IMR-90 (cell line): ENCODE measurements around the gene DENND2C. TPM values are rescaled to one million over a fixed set of nuclear protein-coding genes. Genes with fewer than 3 reads are reported as not detected.

Source experiments
- ATAC-seq: fragments of 200-7000 bp; cut with Tn5 transposase; 2 replicates; pipeline ENCODE4 v1.9.1; 2020; ENCODE audit warnings: low read depth, mild to moderate bottlenecking, moderate library complexity
- BruUV-seq: library from RNA; stranded (reverse); fragments of 400-500 nt; replicated peaks from 2 replicates; lab custom pipeline; 2021; lab: Mats Ljungman, UMichigan
- CTCF ChIA-PET: fragments of 300-600 bp; formaldehyde crosslinking; extraction: SDS; loops from one replicate; lab custom pipeline; 2021; ENCODE audit warnings: antibody characterized with exemption; lab: Yijun Ruan, JAX
- POLR2A ChIA-PET: fragments of 300-600 bp; sonication (Branson Sonifier 250); formaldehyde crosslinking; loops from one replicate; lab custom pipeline; 2022; ENCODE audit warnings: antibody characterized with exemption; ENCODE audit not compliant: unreplicated experiment; lab: Charles Lee
- DNase-seq: peaks from one replicate; pipeline ENCODE4 v3.0.0; 2013
- H2AFZ ChIP-seq: replicated peaks from 2 replicates; pipeline ENCODE3; 2013; ENCODE audit warnings: low read length, mild to moderate bottlenecking; ENCODE audit not compliant: poor library complexity
- H2AK5ac ChIP-seq: 2 replicates; pipeline ENCODE4 v1.6.1; 2013; ENCODE audit warnings: low read depth, low read length, inconsistent platforms
- H2AK9ac ChIP-seq: replicated peaks from 2 replicates; pipeline ENCODE3; 2013; ENCODE audit warnings: mild to moderate bottlenecking, low read depth, low read length, moderate library complexity; ENCODE audit not compliant: poor library complexity
- H2BK120ac ChIP-seq: 2 replicates; pipeline ENCODE4 v1.6.1; 2013; ENCODE audit warnings: low read depth, low read length, inconsistent platforms
- H2BK15ac ChIP-seq: 3 replicates; pipeline ENCODE4 v1.6.1; 2013; ENCODE audit warnings: low read depth, low read length, inconsistent platforms
- H2BK20ac ChIP-seq: 2 replicates; pipeline ENCODE4 v1.6.1; 2013; ENCODE audit warnings: low read depth, mild to moderate bottlenecking, inconsistent platforms, low read length, moderate library complexity
- H2BK5ac ChIP-seq: 2 replicates; pipeline ENCODE4 v1.6.1; 2013; ENCODE audit warnings: mild to moderate bottlenecking, low read depth, low read length, inconsistent platforms; ENCODE audit not compliant: poor library complexity, severe bottlenecking
- H3K14ac ChIP-seq: replicated peaks from 2 replicates; pipeline ENCODE4 v1.6.1; 2013; ENCODE audit warnings: low read depth, low read length, inconsistent platforms
- H3K18ac ChIP-seq: 2 replicates; pipeline ENCODE4 v1.6.1; 2013; ENCODE audit warnings: low read depth, low read length, control low read depth
- H3K23ac ChIP-seq: 2 replicates; pipeline ENCODE4 v1.6.1; 2013; ENCODE audit warnings: low read depth, low read length, inconsistent platforms
- H3K27ac ChIP-seq: 2 replicates; pipeline ENCODE4 v1.5.1; 2013; ENCODE audit warnings: mild to moderate bottlenecking, control low read depth, low read length; ENCODE audit not compliant: insufficient read depth
- H3K27me3 ChIP-seq: 2 replicates; pipeline ENCODE4 v1.6.1; 2013; ENCODE audit warnings: low read length; ENCODE audit not compliant: control insufficient read depth, insufficient read depth
- H3K36me3 ChIP-seq: 2 replicates; pipeline ENCODE4 v1.6.1; 2013; ENCODE audit warnings: low read length, mixed read lengths; ENCODE audit not compliant: control insufficient read depth, insufficient read depth
- H3K4ac ChIP-seq: 2 replicates; pipeline ENCODE4 v1.6.1; 2013; ENCODE audit warnings: low read depth, low read length, inconsistent platforms
- H3K4me1 ChIP-seq: 2 replicates; pipeline ENCODE4 v1.6.1; 2013; ENCODE audit warnings: low read length, mixed read lengths; ENCODE audit not compliant: control insufficient read depth, insufficient read depth
- H3K4me2 ChIP-seq: 2 replicates; pipeline ENCODE4 v1.6.1; 2013; ENCODE audit warnings: low read depth, mild to moderate bottlenecking, control low read depth, low read length, moderate library complexity
- H3K4me3 ChIP-seq: 2 replicates; pipeline ENCODE4 v1.5.1; 2013; ENCODE audit warnings: low read depth, mild to moderate bottlenecking, control low read depth, low read length, moderate library complexity; ENCODE audit not compliant: insufficient read depth
- H3K56ac ChIP-seq: 2 replicates; pipeline ENCODE4 v1.6.1; 2013; ENCODE audit warnings: low read length, inconsistent platforms; ENCODE audit not compliant: insufficient read depth; ENCODE audit errors: extremely low read depth
- H3K79me1 ChIP-seq, 2 experiments: 2 replicates each; pipeline ENCODE4 v1.6.1; 2013; ENCODE audit warnings: low read length in 2 of 2, inconsistent platforms in 1 of 2, low read depth in 1 of 2
- H3K9ac ChIP-seq: 2 replicates; pipeline ENCODE4 v1.6.1; 2013; ENCODE audit warnings: low read depth, low read length, control low read depth
- H3K9me1 ChIP-seq: 2 replicates; pipeline ENCODE4 v1.6.1; 2013; ENCODE audit warnings: low read length, inconsistent platforms; ENCODE audit not compliant: insufficient read depth
- H3K9me3 ChIP-seq: 2 replicates; pipeline ENCODE4 v1.6.1; 2013; ENCODE audit warnings: low read length; ENCODE audit not compliant: control insufficient read depth, insufficient read depth
- H4K20me1 ChIP-seq: 2 replicates; pipeline ENCODE4 v1.6.1; 2013; ENCODE audit warnings: low read length, inconsistent platforms; ENCODE audit not compliant: insufficient read depth
- H4K5ac ChIP-seq: 2 replicates; pipeline ENCODE4 v1.6.1; 2013; ENCODE audit warnings: mild to moderate bottlenecking, low read depth, low read length, control low read depth
- H4K8ac ChIP-seq, 2 experiments: 2 replicates each; pipeline ENCODE4 v1.6.1; 2013; ENCODE audit warnings: low read depth in 2 of 2, low read length in 2 of 2, control low read depth in 1 of 2, inconsistent platforms in 1 of 2
- H4K91ac ChIP-seq: 2 replicates; pipeline ENCODE4 v1.6.1; 2013; ENCODE audit warnings: low read depth, low read length, inconsistent platforms; ENCODE audit not compliant: insufficient read depth
- BHLHE40 ChIP-seq: fragments of 150-350 bp; IDR thresholded peaks from 2 replicates; pipeline ENCODE4 v1.6.1; 2016; ENCODE audit warnings: mild to moderate bottlenecking, low read depth, low read length
- CHD1 ChIP-seq: IDR thresholded peaks from 2 replicates; pipeline ENCODE4 v1.6.1; 2012; ENCODE audit warnings: low read depth, low read length, improper control_type of control experiment
- FOS ChIP-seq: fragments of 150-350 bp; IDR thresholded peaks from 2 replicates; pipeline ENCODE4 v1.6.1; 2016; ENCODE audit warnings: low read depth, low read length
- MAFK ChIP-seq: IDR thresholded peaks from 2 replicates; pipeline ENCODE4 v1.6.1; 2012; ENCODE audit warnings: low read depth, low read length, improper control_type of control experiment
- MAZ ChIP-seq: IDR thresholded peaks from 2 replicates; pipeline ENCODE4 v1.6.1; 2012; ENCODE audit warnings: low read depth, mild to moderate bottlenecking, low read length, improper control_type of control experiment, moderate library complexity, borderline replicate concordance
- MXI1 ChIP-seq: IDR thresholded peaks from 2 replicates; pipeline ENCODE4 v1.6.1; 2012; ENCODE audit warnings: low read depth, mild to moderate bottlenecking, low read length, moderate library complexity, borderline replicate concordance
- POLR2A ChIP-seq: IDR thresholded peaks from 2 replicates; pipeline ENCODE4 v1.6.1; 2012; ENCODE audit warnings: mild to moderate bottlenecking, low read depth, low read length
- RAD21 ChIP-seq: IDR thresholded peaks from 2 replicates; pipeline ENCODE4 v1.6.1; 2012; ENCODE audit warnings: low read length, improper control_type of control experiment
- RCOR1 ChIP-seq: IDR thresholded peaks from 2 replicates; pipeline ENCODE4 v1.6.1; 2012; ENCODE audit warnings: mild to moderate bottlenecking, low read length, improper control_type of control experiment; ENCODE audit not compliant: insufficient replicate concordance
- RFX5 ChIP-seq: IDR thresholded peaks from 2 replicates; pipeline ENCODE4 v1.8.0; 2012; ENCODE audit warnings: low read depth, mild to moderate bottlenecking, low read length, moderate library complexity
- WGBS, 2 experiments: methylation state at CpG; one replicate each; pipeline versions ENCODE4 v1.1.5 to v1.1.7; 2013; ENCODE audit warnings: missing lambda C conversion rate in 2 of 2; ENCODE audit not compliant: insufficient read length in 1 of 2; ENCODE audit errors: extremely low coverage in 2 of 2; 5-methylcytosine and 5-hydroxymethylcytosine counted together
- dilution Hi-C: fragments of 300-500 bp; cut with HindIII; formaldehyde crosslinking; loops from one replicate; pipeline ENCODE4 v1.14.3; 2018; ENCODE audit warnings: low sequenced_read_pairs; ENCODE audit not compliant: unreplicated experiment
- in situ Hi-C: fragments of 300-500 bp; cut with MboI; formaldehyde crosslinking; loops from 3 replicates; pipeline ENCODE4 v1.14.3; 2019; ENCODE audit warnings: low sequenced_read_pairs, inconsistent platforms, mixed read lengths
- intact Hi-C: fragments of 100-400 bp; cut with micrococcal nuclease; formaldehyde crosslinking; loops from 2 replicates; pipeline ENCODE4 v1.10.0; 2022
- polyA plus RNA-seq, 3 experiments: library from polyadenylated mRNA; depleted of rRNA; stranded (reverse); fragments of >200 nt; gene quantifications; 2 replicates each; pipeline ENCODE4 v1.2.3, GENCODE V29; 2012; ENCODE audit warnings: low replicate concordance in 1 of 3
- total RNA-seq: library from RNA; depleted of rRNA; stranded (reverse); fragments of >200 nt; gene quantifications from 2 replicates; pipeline ENCODE4 v1.2.3, GENCODE V29; 2012
- TF ChIP-seq, protein P1 (sequence below): fragments of 150-350 bp; IDR thresholded peaks from 2 replicates; pipeline ENCODE4 v1.6.1; 2017; ENCODE audit warnings: mild to moderate bottlenecking, antibody characterized with exemption, low read length, low read depth
- TF ChIP-seq, protein P2 (sequence below): conservative IDR thresholded peaks from 2 replicates; pipeline ENCODE4 v1.5.1; 2012; ENCODE audit warnings: mild to moderate bottlenecking, low read depth, low read length, improper control_type of control experiment
- TF ChIP-seq, protein P3 (sequence below): fragments of 150-350 bp; IDR thresholded peaks from 2 replicates; pipeline ENCODE4 v1.6.1; 2016; ENCODE audit warnings: low read depth, mild to moderate bottlenecking, low read length, moderate library complexity, borderline replicate concordance

The DENND2C gene
- total and polyA plus RNA-seq, 2 of the 4 experiments (the other 2 are of a cell fraction): 0.58 to 2.2 TPM

DNA sequence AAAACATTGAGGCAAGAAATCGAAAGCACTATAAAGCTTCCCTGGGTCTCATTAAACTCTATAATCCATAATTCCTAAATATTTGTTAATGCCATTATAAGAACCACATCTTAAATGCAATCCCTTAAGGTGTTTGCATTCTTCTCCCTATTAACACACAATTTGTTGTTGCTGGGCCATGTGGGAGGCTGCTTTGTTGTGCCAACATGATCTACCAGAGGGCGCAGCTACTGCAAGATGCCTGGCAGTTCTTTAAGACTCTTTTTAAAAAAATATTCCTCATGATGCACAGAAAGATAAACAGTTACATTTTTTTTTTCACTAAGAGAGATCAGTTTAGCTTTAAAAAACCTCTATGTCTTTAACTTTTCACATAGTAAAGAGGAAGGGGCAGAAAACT, 49.4 kb downstream of the DENND2C start:
- H2AFZ ChIP-seq: no peak overlapping the region
- H3K23ac ChIP-seq: no peak overlapping the region
- no peak overlapping the region for H3K4ac ChIP-seq
- no peaks in the 10 kb centered on the region for H3K79me1 ChIP-seq
- no TSS peak for BruUV-seq
- H3K9me1 ChIP-seq: no peaks in the 10 kb centered on the region
- H2BK5ac ChIP-seq: no peak overlapping the region
- no peak overlapping the region for H2AK9ac ChIP-seq
- H3K36me3 ChIP-seq: no peaks in the 10 kb centered on the region
- no peaks in the 10 kb centered on the region for H3K4me1 ChIP-seq
- no peak overlapping the region for H4K5ac ChIP-seq
- DNase-seq (no peak), ATAC-seq (no peak)
- H4K91ac ChIP-seq: no peak overlapping the region
- no peak overlapping the region for H3K27ac ChIP-seq
- no peak overlapping the region for H3K4me3 ChIP-seq
- H2BK15ac ChIP-seq: no peak overlapping the region
- CTCF ChIA-PET: interaction anchor here (0.6 kb wide), 2 partner anchors 50 to 181 kb away, joined by 3 to 4 read pairs; no protein-coding TSS in a partner anchor
- H3K9ac ChIP-seq: no peak overlapping the region
- H2BK120ac ChIP-seq: no peak overlapping the region
- no peak overlapping the region for H2BK20ac ChIP-seq
- no peak overlapping the region for H3K56ac ChIP-seq
- POLR2A ChIA-PET: no interaction called here
- no peaks in the 10 kb centered on the region for H3K27me3 ChIP-seq
- intact Hi-C loops: loop anchor here (5.0 kb wide), 1 partner anchor 33 kb away; no protein-coding TSS in a partner anchor
- no peak overlapping the region for H3K14ac ChIP-seq
- no peak overlapping the region for H4K8ac ChIP-seq
- H3K18ac ChIP-seq: no peak overlapping the region
- H4K20me1 ChIP-seq: no peaks in the 10 kb centered on the region
- dilution Hi-C loops: no loop called here
- WGBS, 2 experiments: 100% methylated on average over 1 of the region's 2 CpGs; no CpG with 5 or more reads in 1 of the 2 experiments
- H2AK5ac ChIP-seq: no peak overlapping the region
- TF ChIP-seq, protein P1, sequence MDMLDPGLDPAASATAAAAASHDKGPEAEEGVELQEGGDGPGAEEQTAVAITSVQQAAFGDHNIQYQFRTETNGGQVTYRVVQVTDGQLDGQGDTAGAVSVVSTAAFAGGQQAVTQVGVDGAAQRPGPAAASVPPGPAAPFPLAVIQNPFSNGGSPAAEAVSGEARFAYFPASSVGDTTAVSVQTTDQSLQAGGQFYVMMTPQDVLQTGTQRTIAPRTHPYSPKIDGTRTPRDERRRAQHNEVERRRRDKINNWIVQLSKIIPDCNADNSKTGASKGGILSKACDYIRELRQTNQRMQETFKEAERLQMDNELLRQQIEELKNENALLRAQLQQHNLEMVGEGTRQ: no peak
- TF ChIP-seq CHD1 (no peak), MAZ (no peak), RAD21 (no peak), BHLHE40 (no peak), MAFK (no peak), MXI1 (no peak), RFX5 (no peak), FOS (no peak), RCOR1 (no peak), POLR2A (no peak)
- TF ChIP-seq, protein P2, sequence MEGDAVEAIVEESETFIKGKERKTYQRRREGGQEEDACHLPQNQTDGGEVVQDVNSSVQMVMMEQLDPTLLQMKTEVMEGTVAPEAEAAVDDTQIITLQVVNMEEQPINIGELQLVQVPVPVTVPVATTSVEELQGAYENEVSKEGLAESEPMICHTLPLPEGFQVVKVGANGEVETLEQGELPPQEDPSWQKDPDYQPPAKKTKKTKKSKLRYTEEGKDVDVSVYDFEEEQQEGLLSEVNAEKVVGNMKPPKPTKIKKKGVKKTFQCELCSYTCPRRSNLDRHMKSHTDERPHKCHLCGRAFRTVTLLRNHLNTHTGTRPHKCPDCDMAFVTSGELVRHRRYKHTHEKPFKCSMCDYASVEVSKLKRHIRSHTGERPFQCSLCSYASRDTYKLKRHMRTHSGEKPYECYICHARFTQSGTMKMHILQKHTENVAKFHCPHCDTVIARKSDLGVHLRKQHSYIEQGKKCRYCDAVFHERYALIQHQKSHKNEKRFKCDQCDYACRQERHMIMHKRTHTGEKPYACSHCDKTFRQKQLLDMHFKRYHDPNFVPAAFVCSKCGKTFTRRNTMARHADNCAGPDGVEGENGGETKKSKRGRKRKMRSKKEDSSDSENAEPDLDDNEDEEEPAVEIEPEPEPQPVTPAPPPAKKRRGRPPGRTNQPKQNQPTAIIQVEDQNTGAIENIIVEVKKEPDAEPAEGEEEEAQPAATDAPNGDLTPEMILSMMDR: no peak
- TF ChIP-seq, protein P3, sequence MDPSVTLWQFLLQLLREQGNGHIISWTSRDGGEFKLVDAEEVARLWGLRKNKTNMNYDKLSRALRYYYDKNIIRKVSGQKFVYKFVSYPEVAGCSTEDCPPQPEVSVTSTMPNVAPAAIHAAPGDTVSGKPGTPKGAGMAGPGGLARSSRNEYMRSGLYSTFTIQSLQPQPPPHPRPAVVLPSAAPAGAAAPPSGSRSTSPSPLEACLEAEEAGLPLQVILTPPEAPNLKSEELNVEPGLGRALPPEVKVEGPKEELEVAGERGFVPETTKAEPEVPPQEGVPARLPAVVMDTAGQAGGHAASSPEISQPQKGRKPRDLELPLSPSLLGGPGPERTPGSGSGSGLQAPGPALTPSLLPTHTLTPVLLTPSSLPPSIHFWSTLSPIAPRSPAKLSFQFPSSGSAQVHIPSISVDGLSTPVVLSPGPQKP: no peak
- no peaks in the 10 kb centered on the region for H3K9me3 ChIP-seq
- in situ Hi-C loops: no loop called here
- no peak overlapping the region for H3K4me2 ChIP-seq
